Heart right ventricle (tissue), 16 donors: ENCODE measurements around the gene LOXL1. TPM values are rescaled to one million over a fixed set of nuclear protein-coding genes. Genes with fewer than 3 reads are reported as not detected.

Experiments used
- ATAC-seq, 8 donors: fragments of 200-7000 bp; cut with Tn5 transposase; one replicate each; pipeline ENCODE4 v1.9.1; 2020; ENCODE audit warnings: mild to moderate bottlenecking in 8 of 8, moderate library complexity in 8 of 8, moderate number of reproducible peaks in 1 of 8
- DNase-seq, 2 donors: peaks; one replicate each; pipeline ENCODE4 v3.0.0-alpha.2; 2020
- H3K27ac ChIP-seq, 10 donors: fragments of 200-600 bp; sonication (generic) in 2 of 10; one replicate each; pipeline versions ENCODE4 v1.5.0 to v1.8.0; 2020 to 2022; ENCODE audit warnings: mild to moderate bottlenecking in 3 of 10
- H3K27me3 ChIP-seq, 7 donors: fragments of 200-600 bp; one replicate each; pipeline ENCODE4 v1.8.0; 2021 to 2022; ENCODE audit warnings: mild to moderate bottlenecking in 2 of 7
- H3K36me3 ChIP-seq, 9 donors: fragments of 200-600 bp; sonication (generic) in 1 of 9; one replicate each; pipeline versions ENCODE4 v1.5.0 to v1.8.0; 2020 to 2022; ENCODE audit warnings: mild to moderate bottlenecking in 2 of 9
- H3K4me1 ChIP-seq, 9 donors: fragments of 200-600 bp; sonication (generic) in 1 of 9; one replicate each; pipeline versions ENCODE4 v1.5.0 to v1.8.0; 2020 to 2022; ENCODE audit warnings: mild to moderate bottlenecking in 4 of 9
- H3K4me3 ChIP-seq, 10 donors: fragments of 200-600 bp; sonication (generic) in 2 of 10; one replicate each; pipeline versions ENCODE4 v1.5.0 to v1.8.0; 2020 to 2022; ENCODE audit warnings: mild to moderate bottlenecking in 7 of 10, moderate library complexity in 2 of 10
- H3K9me3 ChIP-seq, 11 donors: fragments of 200-600 bp in 10 of 11; sonication (generic) in 2 of 11; one replicate each; pipeline versions ENCODE4 v1.5.0 to v1.8.0; 2013 to 2022; ENCODE audit warnings: mild to moderate bottlenecking in 2 of 11, control low read depth in 1 of 11, moderate library complexity in 1 of 11
- WGBS, 2 donors: extraction: QIAGEN DNeasy Blood & Tissue Kit; methylation state at CpG; one replicate each; pipeline ENCODE4 v1.1.7; 2013; ENCODE audit warnings: inconsistent platforms in 1 of 2; 5-methylcytosine and 5-hydroxymethylcytosine counted together
- intact Hi-C, 10 donors: fragments of 100-400 bp; cut with DNase I; formaldehyde crosslinking; loops; one replicate each; pipeline versions ENCODE4 v1.11.1 to v1.14.2; 2022
- polyA plus RNA-seq, 2 donors: library from polyadenylated mRNA; stranded (reverse); fragments of 200-250 nt; gene quantifications; one replicate each; pipeline ENCODE4 v1.2.3, GENCODE V29; 2013
- total RNA-seq, 10 donors: library from RNA; stranded (reverse); fragmentation: NEBNext Ultra II Directional in 3 of 10; extraction: Animal tissue kit (Norgen Biotek cat#: 25700) in 3 of 10; gene quantifications; one replicate each; pipeline versions ENCODE4 v1.2.1 to v1.2.4, GENCODE V29; 2021 to 2023
- TF ChIP-seq, protein P1 (sequence below), 9 donors: fragments of 200-600 bp; sonication (generic) in 2 of 9; IDR thresholded peaks; one replicate each; pipeline versions ENCODE4 v1.5.0 to v1.8.0; 2021 to 2022; ENCODE audit warnings: antibody characterized with exemption in 9 of 9, mild to moderate bottlenecking in 5 of 9, moderate library complexity in 1 of 9
- donor health status: Arrhythmogenic right ventricular cardiomyopathy.
- donor health status: ischemic (EF 13 %, LVEDD 7.1; RV severe dilation, severe dysfunction).
- donor health status: healthy with polysubstance abuse.
- donor health status: DM: no; HTN: yes; CAD: no.
- donor health status: DM: no; HTN: no; CAD: no.
- donor health status: ischemic (EF 25% LVEDD 6.9; RV normal size, moderate dysfunction).
- donor health status: ischemic (EF 25% LVEDD 5.7; RV mildly dilated, moderate dysfunction).
- donor health status: healthy.
- donor health status: DM: yes; HTN: yes; CAD: no.
- donor health status: Ischemic cardiomyopathy.
- donor health status: ischemic (EF 35%, LVEDD 5.7; RV mildly dilated, moderate dysfunction).
- donor health status: nonischemic (EF 11% LVEDD 7.7; RV severe dilation, severe dysfunction).
- donor health status: DM: yes; HTN: yes; CAD: no.
- donor health status: PGD.
- donor health status: ischemic (EF 29% LVEDD 5.4; RV normal size, mild dysfunction).
- donor health status: nonischemic (EF 23%, LVEDD 6.1; RV moderate dilation, normal function).

Gene LOXL1
- total and polyA plus RNA-seq, 12 donors, result 11.2 to 66.6 (median 27.8) TPM

GRCh38 chr15:73983773-73984172, 57.5 kb downstream of the LOXL1 start:
- Histone ChIP-seq H3K4me3 (no peak overlapping the region), H3K9me3 (no peaks in the 10 kb centered on the region), H3K27ac (peak overlapping the region; percentile 88 to 100 (median 98)), H3K4me1 (peaks cover 61 to 90% (median 80%) of the 10 kb centered on the region in 9 donors), H3K36me3 (peaks cover 0 to 35% (median 6%) of the 10 kb centered on the region in 9 donors), H3K27me3 (no peaks in the 10 kb centered on the region)
- ATAC-seq, result peak in 1 of 8 donors; percentile 3
- intact Hi-C loops, result loop anchor here in 1 of 10 donors (5.0 kb wide), 1 partner anchor 49 kb away; no protein-coding TSS in a partner anchor
- WGBS, 2 donors, result 89 to 92% methylated on average over 9 of the region's 9 CpGs
- TF ChIP-seq, protein P1, sequence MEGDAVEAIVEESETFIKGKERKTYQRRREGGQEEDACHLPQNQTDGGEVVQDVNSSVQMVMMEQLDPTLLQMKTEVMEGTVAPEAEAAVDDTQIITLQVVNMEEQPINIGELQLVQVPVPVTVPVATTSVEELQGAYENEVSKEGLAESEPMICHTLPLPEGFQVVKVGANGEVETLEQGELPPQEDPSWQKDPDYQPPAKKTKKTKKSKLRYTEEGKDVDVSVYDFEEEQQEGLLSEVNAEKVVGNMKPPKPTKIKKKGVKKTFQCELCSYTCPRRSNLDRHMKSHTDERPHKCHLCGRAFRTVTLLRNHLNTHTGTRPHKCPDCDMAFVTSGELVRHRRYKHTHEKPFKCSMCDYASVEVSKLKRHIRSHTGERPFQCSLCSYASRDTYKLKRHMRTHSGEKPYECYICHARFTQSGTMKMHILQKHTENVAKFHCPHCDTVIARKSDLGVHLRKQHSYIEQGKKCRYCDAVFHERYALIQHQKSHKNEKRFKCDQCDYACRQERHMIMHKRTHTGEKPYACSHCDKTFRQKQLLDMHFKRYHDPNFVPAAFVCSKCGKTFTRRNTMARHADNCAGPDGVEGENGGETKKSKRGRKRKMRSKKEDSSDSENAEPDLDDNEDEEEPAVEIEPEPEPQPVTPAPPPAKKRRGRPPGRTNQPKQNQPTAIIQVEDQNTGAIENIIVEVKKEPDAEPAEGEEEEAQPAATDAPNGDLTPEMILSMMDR (IDR thresholded peaks at IDR 0.05), result no peak
- peak in 1 of 2 donors; percentile 25 for DNase-seq

- intact Hi-C loops, result loop anchor here in 1 of 10 donors (5.0 kb wide), 1 partner anchor 48 kb away; no protein-coding TSS in a partner anchor
- DNase-seq (no peak), ATAC-seq (no peak)
- Histone ChIP-seq H3K36me3 (peaks cover 0 to 40% (median 6%) of the 10 kb centered on the region in 9 donors), H3K4me1 (peaks cover 64 to 96% (median 86%) of the 10 kb centered on the region in 9 donors), H3K27ac (peak overlapping the region; percentile 88 to 100 (median 98)), H3K9me3 (no peaks in the 10 kb centered on the region), H3K27me3 (no peaks in the 10 kb centered on the region), H3K4me3 (no peak overlapping the region)
- TF ChIP-seq, protein P1 (IDR thresholded peaks at IDR 0.05), result no peak
- WGBS, 2 donors, result 66 to 67% methylated on average over 13 of the region's 13 CpGs
These were observed 58.1 kb downstream of the LOXL1 start for GRCh38 chr15:73984208-73984979.

DNA sequence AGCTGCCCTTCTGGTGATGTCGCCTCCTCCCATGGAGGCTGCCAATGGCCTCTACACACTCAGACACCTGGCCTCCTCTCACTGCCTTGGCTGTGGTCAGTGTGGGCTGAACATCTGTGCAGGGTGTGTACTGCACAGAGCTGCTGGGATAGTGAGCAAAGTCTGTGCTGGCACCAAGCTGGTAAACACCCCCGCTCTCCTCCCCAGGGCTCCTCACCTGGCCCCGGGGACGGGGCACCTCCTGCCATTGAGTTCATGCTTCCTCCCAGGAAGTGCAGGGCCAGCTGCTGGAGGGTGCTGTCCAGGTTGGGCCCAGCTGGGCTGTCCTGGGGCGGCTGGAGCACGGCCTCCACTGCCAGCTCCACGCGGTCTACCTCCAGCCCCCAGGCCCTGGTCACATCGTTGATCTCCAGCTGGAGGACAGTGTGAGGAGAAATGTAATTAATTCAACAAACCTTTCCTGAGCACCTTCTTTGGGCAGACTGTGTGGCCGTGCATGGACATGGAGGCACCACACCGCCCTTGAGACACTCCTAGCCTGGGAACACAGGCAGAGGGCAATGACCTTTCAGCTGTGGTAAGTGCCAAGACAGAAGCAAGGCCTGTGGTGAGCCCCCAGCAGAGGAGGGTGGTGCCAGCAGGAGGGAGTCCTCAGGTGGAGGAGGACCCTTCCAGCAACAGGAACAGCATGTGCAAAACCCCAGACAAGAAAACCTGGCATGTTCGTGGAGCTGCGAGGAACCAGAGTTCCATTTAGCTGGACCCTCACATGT, 59.0 kb downstream of the LOXL1 start:
- Histone ChIP-seq H3K36me3 (peaks cover 0 to 40% (median 6%) of the 10 kb centered on the region in 9 donors), H3K4me3 (no peak overlapping the region), H3K27me3 (no peaks in the 10 kb centered on the region), H3K9me3 (no peaks in the 10 kb centered on the region), H3K27ac (peak overlapping the region; percentile 12 to 100 (median 98)), H3K4me1 (peaks cover 67 to 98% (median 95%) of the 10 kb centered on the region in 9 donors)
- WGBS, 2 donors, result 74 to 86% methylated on average over 13 of the region's 13 CpGs
- intact Hi-C loops, result loop anchor here in 1 of 10 donors (5.0 kb wide), 1 partner anchor 52 kb away; no protein-coding TSS in a partner anchor
- TF ChIP-seq, protein P1 (IDR thresholded peaks at IDR 0.05), result no peak
- ATAC-seq (no peak), DNase-seq (no peak)
